Panc1 (cell line): ENCODE results near the gene CCDC92B. TPM values are rescaled to one million over a fixed set of nuclear protein-coding genes. Genes with fewer than 3 reads are reported as not detected.

Source experiments
- ATAC-seq: fragments of 200-7000 bp; cut with Tn5 transposase; 2 replicates; pipeline ENCODE4 v1.9.1; 2020; ENCODE audit warnings: mild to moderate bottlenecking, moderate library complexity
- BruUV-seq: library from RNA; stranded (reverse); fragments of 400-500 nt; replicated peaks from 2 replicates; lab custom pipeline; 2021; lab: Mats Ljungman, UMichigan
- CTCF ChIA-PET: fragments of 300-600 bp; sonication (Branson Sonifier 250); formaldehyde crosslinking; loops from one replicate; lab custom pipeline; 2022; ENCODE audit warnings: antibody characterized with exemption; lab: Charles Lee
- POLR2A ChIA-PET: fragments of 300-600 bp; sonication (Branson Sonifier 250); formaldehyde crosslinking; loops from one replicate; lab custom pipeline; 2022; ENCODE audit warnings: antibody characterized with exemption; lab: Charles Lee
- DNase-seq: peaks from one replicate; pipeline ENCODE4 v3.0.0-alpha.2; 2010; ENCODE audit warnings: low read depth, low spot score
- H3K27ac ChIP-seq: 2 replicates; pipeline ENCODE4 v1.5.1; 2011; ENCODE audit warnings: mild to moderate bottlenecking, low read length, inconsistent platforms
- H3K27me3 ChIP-seq: fragments of 200-500 bp; sonication (Bioruptor generic); 2 replicates; pipeline ENCODE4 v1.6.0; 2014; ENCODE audit warnings: low read length, inconsistent platforms; ENCODE audit not compliant: control insufficient read depth, insufficient read depth
- H3K36me3 ChIP-seq: fragments of 200-500 bp; sonication (Bioruptor generic); 2 replicates; pipeline ENCODE4 v1.5.1; 2014; ENCODE audit warnings: inconsistent platforms, mild to moderate bottlenecking, low read length, moderate library complexity; ENCODE audit not compliant: control insufficient read depth, insufficient read depth
- H3K4me1 ChIP-seq: 2 replicates; pipeline ENCODE4 v1.5.1; 2011; ENCODE audit warnings: inconsistent platforms, mild to moderate bottlenecking, low read length, moderate library complexity; ENCODE audit not compliant: control insufficient read depth, insufficient read depth
- H3K4me3 ChIP-seq, 2 experiments: 2 replicates each; pipeline ENCODE4 v1.5.1; 2011 to 2012; ENCODE audit warnings: low read depth in 2 of 2, low read length in 2 of 2, mild to moderate bottlenecking in 2 of 2, inconsistent platforms in 1 of 2, moderate library complexity in 1 of 2
- H3K9me3 ChIP-seq: fragments of 200-500 bp; sonication (Bioruptor generic); 2 replicates; pipeline ENCODE4 v1.5.1; 2014; ENCODE audit warnings: low read depth, mild to moderate bottlenecking, inconsistent platforms, low read length, moderate library complexity; ENCODE audit not compliant: control insufficient read depth, insufficient read depth
- POLR2AphosphoS5 ChIP-seq: IDR thresholded peaks from 2 replicates; pipeline ENCODE4 v1.6.1; 2012; ENCODE audit warnings: mild to moderate bottlenecking, low read depth, low read length, moderate library complexity
- REST ChIP-seq, 2 experiments: IDR thresholded peaks; 2 replicates each; pipeline ENCODE4 v1.6.1; 2011 to 2012; ENCODE audit warnings: low read depth in 2 of 2, control low read depth in 1 of 2, low read length in 1 of 2, mild to moderate bottlenecking in 1 of 2, moderate library complexity in 1 of 2; ENCODE audit not compliant: insufficient read depth in 1 of 2
- SIN3A ChIP-seq: IDR thresholded peaks from 2 replicates; pipeline ENCODE4 v1.6.1; 2012; ENCODE audit warnings: low read depth, mild to moderate bottlenecking, low read length, moderate library complexity, borderline replicate concordance; ENCODE audit not compliant: insufficient read depth
- TCF7L2 ChIP-seq: IDR thresholded peaks from 2 replicates; pipeline ENCODE4 v1.6.1; 2011; ENCODE audit warnings: mild to moderate bottlenecking, low read depth, low read length, inconsistent platforms
- in situ Hi-C: cut with HindIII; loops from 2 replicates; pipeline ENCODE4 v1.10.0; 2016; ENCODE audit warnings: low sequenced_read_pairs, low pct_unique_long_range_greater_than_20kb
- intact Hi-C: fragments of 100-400 bp; cut with micrococcal nuclease; formaldehyde crosslinking; loops from one replicate; pipeline ENCODE4 v1.10.0; 2022; ENCODE audit not compliant: unreplicated experiment
- total RNA-seq: library from RNA; stranded (reverse); gene quantifications from one replicate; pipeline ENCODE4 v1.2.1, GENCODE V29; 2021; ENCODE audit not compliant: unreplicated experiment
- TF ChIP-seq, protein P1 (sequence below): fragments of 450-650 bp; IDR thresholded peaks from 2 replicates; pipeline ENCODE4 v1.5.1; 2017; ENCODE audit warnings: mild to moderate bottlenecking

Gene CCDC92B
- total RNA-seq, 1 experiment from 2014 or later: 0.51 TPM

DNA sequence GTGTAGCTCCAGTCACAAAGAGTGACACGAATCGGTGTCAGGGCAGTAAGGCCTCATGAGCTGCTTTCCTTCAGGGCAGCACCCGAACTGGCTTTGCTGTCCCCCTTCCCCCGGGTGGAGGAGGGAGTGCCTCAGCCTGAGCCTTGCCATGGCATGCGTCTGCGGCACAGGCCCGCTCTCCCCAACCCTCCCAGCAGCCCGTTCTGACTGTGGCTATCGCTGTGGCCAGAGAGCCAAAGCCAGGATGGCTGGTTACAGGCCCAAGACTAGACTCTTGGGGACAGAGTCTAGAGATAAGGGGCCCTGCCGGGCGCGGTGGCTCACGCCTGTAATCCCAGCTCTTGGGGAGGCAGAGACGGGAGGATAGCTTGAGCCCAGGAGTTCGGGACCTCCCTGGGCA is 63.8 kb downstream of the CCDC92B start:
- CTCF ChIA-PET: no interaction called here
- no peak for ATAC-seq
- POLR2A ChIA-PET: no interaction called here
- Histone ChIP-seq H3K9me3 (no peaks in the 10 kb centered on the region), H3K27ac (no peak overlapping the region; the same call in 1 of the 2 replicates), H3K27me3 (no peaks in the 10 kb centered on the region), H3K4me3 (no peak overlapping the region), H3K36me3 (peaks cover 10% of the 10 kb centered on the region), H3K4me1 (peaks cover 18% of the 10 kb centered on the region)
- in situ Hi-C loops: no loop called here
- no peak for TF ChIP-seq TCF7L2
- TF ChIP-seq REST (IDR thresholded peaks at IDR 0.05; ENCODE audit: insufficient read depth in 1 of 2, low read depth in 2 of 2, low read length in 1 of 2): no peak
- TF ChIP-seq, protein P1, sequence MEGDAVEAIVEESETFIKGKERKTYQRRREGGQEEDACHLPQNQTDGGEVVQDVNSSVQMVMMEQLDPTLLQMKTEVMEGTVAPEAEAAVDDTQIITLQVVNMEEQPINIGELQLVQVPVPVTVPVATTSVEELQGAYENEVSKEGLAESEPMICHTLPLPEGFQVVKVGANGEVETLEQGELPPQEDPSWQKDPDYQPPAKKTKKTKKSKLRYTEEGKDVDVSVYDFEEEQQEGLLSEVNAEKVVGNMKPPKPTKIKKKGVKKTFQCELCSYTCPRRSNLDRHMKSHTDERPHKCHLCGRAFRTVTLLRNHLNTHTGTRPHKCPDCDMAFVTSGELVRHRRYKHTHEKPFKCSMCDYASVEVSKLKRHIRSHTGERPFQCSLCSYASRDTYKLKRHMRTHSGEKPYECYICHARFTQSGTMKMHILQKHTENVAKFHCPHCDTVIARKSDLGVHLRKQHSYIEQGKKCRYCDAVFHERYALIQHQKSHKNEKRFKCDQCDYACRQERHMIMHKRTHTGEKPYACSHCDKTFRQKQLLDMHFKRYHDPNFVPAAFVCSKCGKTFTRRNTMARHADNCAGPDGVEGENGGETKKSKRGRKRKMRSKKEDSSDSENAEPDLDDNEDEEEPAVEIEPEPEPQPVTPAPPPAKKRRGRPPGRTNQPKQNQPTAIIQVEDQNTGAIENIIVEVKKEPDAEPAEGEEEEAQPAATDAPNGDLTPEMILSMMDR: no peak
- TF ChIP-seq SIN3A: no peak
- TF ChIP-seq POLR2AphosphoS5: no peak
- no peak for DNase-seq
- no TSS peak for BruUV-seq
- intact Hi-C loops: no loop called here

DNA sequence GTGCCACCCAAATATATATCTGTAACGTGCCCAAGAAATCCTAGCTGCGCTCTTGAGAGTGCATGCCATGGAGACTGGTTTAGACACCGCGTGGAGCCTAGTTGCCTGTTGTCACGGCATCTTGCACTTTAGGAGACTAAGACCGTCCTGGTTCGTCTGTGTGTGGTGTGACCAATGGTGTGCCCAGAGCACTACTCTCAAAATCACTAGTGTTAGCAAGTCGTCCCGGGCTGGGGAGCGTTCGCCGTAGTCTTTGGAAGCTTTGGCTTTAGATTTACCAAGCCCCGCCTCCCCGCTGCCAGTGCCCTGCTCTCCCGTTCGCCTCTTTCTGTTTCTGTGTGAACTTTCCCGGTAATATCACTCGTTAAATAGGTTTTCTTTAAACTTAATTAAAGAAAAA is 64.9 kb downstream of the CCDC92B start:
- no TSS peak for BruUV-seq
- intact Hi-C loops (no loop called here), in situ Hi-C loops (no loop called here)
- peaks cover 18% of the 10 kb centered on the region for H3K4me1 ChIP-seq
- H3K27me3 ChIP-seq: no peaks in the 10 kb centered on the region
- TF ChIP-seq SIN3A: no peak
- no peak for TF ChIP-seq TCF7L2
- TF ChIP-seq POLR2AphosphoS5: no peak
- no peak for TF ChIP-seq REST (IDR thresholded peaks at IDR 0.05; ENCODE audit: insufficient read depth in 1 of 2, low read depth in 2 of 2, low read length in 1 of 2)
- TF ChIP-seq, protein P1: no peak
- H3K36me3 ChIP-seq: peaks cover 21% of the 10 kb centered on the region
- DNase-seq (no peak), ATAC-seq (no peak)
- no peak overlapping the region for H3K4me3 ChIP-seq
- ChIA-PET POLR2A (interaction anchor here (0.6 kb wide), 1 partner anchor 89 kb away, joined by 14 read pairs; no protein-coding TSS in a partner anchor), CTCF (no interaction called here)
- H3K9me3 ChIP-seq: no peaks in the 10 kb centered on the region
- H3K27ac ChIP-seq: no peak overlapping the region
